ENCODE results near the gene UPF1. TPM values are rescaled to one million over a fixed set of nuclear protein-coding genes. Genes with fewer than 3 reads are reported as not detected.

UPF1 gene
- polyA plus RNA-seq, 2 of the 4 experiments (the other 2 are of a cell fraction): 19.2 to 28.6 TPM

GRCh38 chr19:18817574-18817973 is 14.2 kb upstream of the UPF1 start:
- ATAC-seq (no peak), FAIRE-seq (no peak), DNase-seq (ENCODE audit: low read depth in 1 of 2, low spot score in 1 of 2) (no peak)
- TF ChIP-seq CEBPB (IDR thresholded peaks at IDR 0.05) (peak in 1 of 2 experiments; percentile 31; a peak in 1 of 4 replicates), JUNB (IDR thresholded peaks at IDR 0.05) (no peak), BCL3 (IDR thresholded peaks at IDR 0.05) (no peak), POLR2A (IDR thresholded peaks at IDR 0.05; ENCODE audit: low read length) (no peak), HDAC2 (IDR thresholded peaks at IDR 0.05) (no peak), RAD21 (conservative IDR thresholded peaks at IDR 0.05 in 1 of 2, IDR thresholded peaks at IDR 0.05 in 1 of 2) (no peak), HOXB5 (CRISPR knock-in tag; IDR thresholded peaks at IDR 0.05) (no peak), KDM5A (IDR thresholded peaks at IDR 0.05) (no peak)
- ChIA-PET CTCF (interaction anchor here (1.7 kb wide), 1 partner anchor 30 kb away, joined by 5 read pairs; no protein-coding TSS in a partner anchor), POLR2A (no interaction called here)
- Histone ChIP-seq H3K9me3 (no peaks in the 10 kb centered on the region), H3K4me1 (no peaks in the 10 kb centered on the region), H3K4me3 (no peak overlapping the region), H3K27ac (no peak overlapping the region), H3K4me2 (no peak overlapping the region)
- 71% methylated on average over 9 of the region's 9 CpGs for WGBS (ENCODE audit: missing lambda C conversion rate)

- ChIA-PET POLR2A (no interaction called here), CTCF (interaction anchor here (0.6 to 6.9 kb wide), 3 partner anchors 19 to 156 kb away, joined by 3 to 28 read pairs (median 3); no protein-coding TSS in a partner anchor)
- Histone ChIP-seq H3K4me2 (no peak overlapping the region), H3K9me3 (peaks cover 12% of the 10 kb centered on the region; the same call in 1 of the 3 replicates), H3K27ac (no peak overlapping the region), H3K4me3 (no peak overlapping the region), H3K4me1 (peaks cover 3% of the 10 kb centered on the region)
- DNase-seq (ENCODE audit: low read depth in 1 of 2, low spot score in 1 of 2) (no peak), ATAC-seq (no peak), FAIRE-seq (no peak)
- WGBS (ENCODE audit: missing lambda C conversion rate): 59% methylated on average over 6 of the region's 6 CpGs
- TF ChIP-seq FOSB (CRISPR knock-in tag; IDR thresholded peaks at IDR 0.05) (no peak), EHF (CRISPR knock-in tag; IDR thresholded peaks at IDR 0.05) (no peak), ZNF302 (CRISPR knock-in tag; IDR thresholded peaks at IDR 0.05) (no peak), CEBPB (IDR thresholded peaks at IDR 0.05) (no peak), CBX8 (IDR thresholded peaks at IDR 0.05) (no peak), MYC (IDR thresholded peaks at IDR 0.05; ENCODE audit: borderline replicate concordance, low read length) (no peak)
Measured at GRCh38 chr19:18828786-18829185, 3.0 kb upstream of the UPF1 start.

DNA sequence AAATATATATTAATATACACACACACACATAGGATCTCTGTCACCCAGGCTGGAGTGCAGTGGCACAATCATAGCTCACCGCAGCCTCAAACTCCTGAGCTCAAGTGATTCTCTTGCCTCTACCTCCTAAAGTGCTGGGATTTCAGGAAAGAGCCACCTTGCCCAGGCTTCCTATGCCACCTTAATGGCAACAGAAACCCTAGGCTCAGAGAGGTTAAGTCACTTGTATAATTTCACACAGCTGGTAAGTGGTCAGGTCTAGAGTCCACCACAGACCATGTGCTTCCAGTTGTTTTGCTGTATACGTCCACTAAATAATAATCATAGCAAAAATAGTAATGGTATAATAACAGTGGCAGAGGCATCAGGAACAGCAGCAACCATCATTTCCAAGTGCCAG is 1.3 kb upstream of the UPF1 start:
- POLR2A ChIA-PET: no interaction called here
- FAIRE-seq: no peak
- no peak overlapping the region for H3K4me3 ChIP-seq
- CTCF ChIA-PET: interaction anchor here (0.6 to 6.9 kb wide), 3 partner anchors 10 to 152 kb away, joined by 3 to 28 read pairs (median 4); no protein-coding TSS in a partner anchor
- H3K4me1 ChIP-seq: peaks cover 9% of the 10 kb centered on the region
- 82% methylated on average over 2 of the region's 2 CpGs for WGBS (ENCODE audit: missing lambda C conversion rate)
- no peak overlapping the region for H3K27ac ChIP-seq
- peaks cover 12% of the 10 kb centered on the region; the same call in 1 of the 3 replicates for H3K9me3 ChIP-seq
- ATAC-seq: no peak
- no peak overlapping the region for H3K4me2 ChIP-seq
- TF ChIP-seq, protein P1, sequence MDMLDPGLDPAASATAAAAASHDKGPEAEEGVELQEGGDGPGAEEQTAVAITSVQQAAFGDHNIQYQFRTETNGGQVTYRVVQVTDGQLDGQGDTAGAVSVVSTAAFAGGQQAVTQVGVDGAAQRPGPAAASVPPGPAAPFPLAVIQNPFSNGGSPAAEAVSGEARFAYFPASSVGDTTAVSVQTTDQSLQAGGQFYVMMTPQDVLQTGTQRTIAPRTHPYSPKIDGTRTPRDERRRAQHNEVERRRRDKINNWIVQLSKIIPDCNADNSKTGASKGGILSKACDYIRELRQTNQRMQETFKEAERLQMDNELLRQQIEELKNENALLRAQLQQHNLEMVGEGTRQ (IDR thresholded peaks at IDR 0.05): no peak
- no peak for TF ChIP-seq JUN (IDR thresholded peaks at IDR 0.05)
- TF ChIP-seq, protein P2, sequence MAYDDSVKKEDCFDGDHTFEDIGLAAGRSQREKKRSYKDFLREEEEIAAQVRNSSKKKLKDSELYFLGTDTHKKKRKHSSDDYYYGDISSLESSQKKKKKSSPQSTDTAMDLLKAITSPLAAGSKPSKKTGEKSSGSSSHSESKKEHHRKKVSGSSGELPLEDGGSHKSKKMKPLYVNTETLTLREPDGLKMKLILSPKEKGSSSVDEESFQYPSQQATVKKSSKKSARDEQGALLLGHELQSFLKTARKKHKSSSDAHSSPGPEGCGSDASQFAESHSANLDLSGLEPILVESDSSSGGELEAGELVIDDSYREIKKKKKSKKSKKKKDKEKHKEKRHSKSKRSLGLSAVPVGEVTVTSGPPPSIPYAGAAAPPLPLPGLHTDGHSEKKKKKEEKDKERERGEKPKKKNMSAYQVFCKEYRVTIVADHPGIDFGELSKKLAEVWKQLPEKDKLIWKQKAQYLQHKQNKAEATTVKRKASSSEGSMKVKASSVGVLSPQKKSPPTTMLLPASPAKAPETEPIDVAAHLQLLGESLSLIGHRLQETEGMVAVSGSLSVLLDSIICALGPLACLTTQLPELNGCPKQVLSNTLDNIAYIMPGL (CRISPR knock-in tag; IDR thresholded peaks at IDR 0.05; ENCODE audit: borderline replicate concordance): no peak
- no peak for TF ChIP-seq KDM5A (IDR thresholded peaks at IDR 0.05)
- no peak for TF ChIP-seq CBX8 (IDR thresholded peaks at IDR 0.05)
- TF ChIP-seq, protein P3, sequence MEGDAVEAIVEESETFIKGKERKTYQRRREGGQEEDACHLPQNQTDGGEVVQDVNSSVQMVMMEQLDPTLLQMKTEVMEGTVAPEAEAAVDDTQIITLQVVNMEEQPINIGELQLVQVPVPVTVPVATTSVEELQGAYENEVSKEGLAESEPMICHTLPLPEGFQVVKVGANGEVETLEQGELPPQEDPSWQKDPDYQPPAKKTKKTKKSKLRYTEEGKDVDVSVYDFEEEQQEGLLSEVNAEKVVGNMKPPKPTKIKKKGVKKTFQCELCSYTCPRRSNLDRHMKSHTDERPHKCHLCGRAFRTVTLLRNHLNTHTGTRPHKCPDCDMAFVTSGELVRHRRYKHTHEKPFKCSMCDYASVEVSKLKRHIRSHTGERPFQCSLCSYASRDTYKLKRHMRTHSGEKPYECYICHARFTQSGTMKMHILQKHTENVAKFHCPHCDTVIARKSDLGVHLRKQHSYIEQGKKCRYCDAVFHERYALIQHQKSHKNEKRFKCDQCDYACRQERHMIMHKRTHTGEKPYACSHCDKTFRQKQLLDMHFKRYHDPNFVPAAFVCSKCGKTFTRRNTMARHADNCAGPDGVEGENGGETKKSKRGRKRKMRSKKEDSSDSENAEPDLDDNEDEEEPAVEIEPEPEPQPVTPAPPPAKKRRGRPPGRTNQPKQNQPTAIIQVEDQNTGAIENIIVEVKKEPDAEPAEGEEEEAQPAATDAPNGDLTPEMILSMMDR (IDR thresholded peaks at IDR 0.05): no peak
- no peak for TF ChIP-seq HES2 (IDR thresholded peaks at IDR 0.05)
- no peak for TF ChIP-seq CHD2 (IDR thresholded peaks at IDR 0.05; ENCODE audit: low read length, partially characterized antibody)
- no peak for TF ChIP-seq RFX5 (IDR thresholded peaks at IDR 0.05)
- no peak for TF ChIP-seq PBX3 (IDR thresholded peaks at IDR 0.05)
- no peak for TF ChIP-seq FOXS1 (CRISPR knock-in tag; IDR thresholded peaks at IDR 0.05)
- DNase-seq (ENCODE audit: low read depth in 1 of 2, low spot score in 1 of 2): no peak

Measured in A549 (cell line).